Karpas-422 (cell line): ENCODE data around the gene EML3. TPM values are rescaled to one million over a fixed set of nuclear protein-coding genes. Genes with fewer than 3 reads are reported as not detected.

Experiments
- DNase-seq: peaks from one replicate; pipeline ENCODE4 v3.0.0-alpha.2; 2015
- H2AFZ ChIP-seq: fragments of 200-600 bp; sonication (generic); 2 replicates; pipeline ENCODE4 v1.6.1; 2014; ENCODE audit warnings: antibody characterized with exemption, low read length, mixed read lengths
- H3K27ac ChIP-seq: fragments of 200-600 bp; sonication (generic); 2 replicates; pipeline ENCODE4 v1.5.1; 2014; ENCODE audit warnings: mild to moderate bottlenecking, low read length, moderate library complexity
- H3K27me3 ChIP-seq: fragments of 200-600 bp; sonication (generic); 2 replicates; pipeline ENCODE4 v1.6.1; 2014; ENCODE audit warnings: low read length, mixed read lengths
- H3K36me3 ChIP-seq: fragments of 200-600 bp; sonication (generic); 2 replicates; pipeline ENCODE4 v1.6.1; 2014; ENCODE audit warnings: low read length, mixed read lengths; ENCODE audit not compliant: insufficient read depth
- H3K4me1 ChIP-seq: fragments of 200-600 bp; sonication (generic); 2 replicates; pipeline ENCODE4 v1.6.1; 2014; ENCODE audit warnings: mild to moderate bottlenecking, low read length, mixed read lengths
- H3K4me2 ChIP-seq: fragments of 200-600 bp; sonication (generic); 2 replicates; pipeline ENCODE4 v1.6.1; 2014; ENCODE audit warnings: low read length, low read depth, mild to moderate bottlenecking; ENCODE audit not compliant: poor library complexity, severe bottlenecking
- H3K4me3 ChIP-seq: fragments of 200-600 bp; sonication (generic); 2 replicates; pipeline ENCODE4 v1.5.1; 2014; ENCODE audit warnings: mild to moderate bottlenecking, antibody characterized with exemption, low read length, mixed read lengths
- H3K79me2 ChIP-seq: fragments of 200-600 bp; sonication (generic); 2 replicates; pipeline ENCODE4 v1.6.1; 2014; ENCODE audit warnings: mild to moderate bottlenecking, low read length, mixed read lengths
- H3K9ac ChIP-seq: fragments of 200-600 bp; sonication (generic); 2 replicates; pipeline ENCODE4 v1.6.0; 2014; ENCODE audit warnings: low read length
- H3K9me2 ChIP-seq: fragments of 200-600 bp; sonication (generic), shearing (Covaris generic); replicated peaks from 2 replicates; pipeline ENCODE4 v1.6.0; 2014; ENCODE audit warnings: mild to moderate bottlenecking, low read length, moderate library complexity; ENCODE audit not compliant: insufficient read depth
- H3K9me3 ChIP-seq: fragments of 300-700, 200-600 bp; sonication (generic); 2 replicates; pipeline ENCODE4 v1.6.1; 2014; ENCODE audit warnings: low read length, mixed read lengths
- H4K20me1 ChIP-seq: fragments of 200-600 bp; sonication (generic); 2 replicates; pipeline ENCODE4 v1.6.1; 2014; ENCODE audit warnings: mild to moderate bottlenecking, antibody characterized with exemption, low read length, low read depth; ENCODE audit not compliant: insufficient read depth
- total RNA-seq: library from RNA; depleted of rRNA; stranded (reverse); fragments of >200 nt; shearing (Covaris generic); gene quantifications from 2 replicates; pipeline ENCODE4 v1.2.3, GENCODE V29; 2014; ENCODE audit warnings: low replicate concordance

Gene EML3
- total RNA-seq, 1 experiment from 2014 or later, result 21.2 TPM

DNA sequence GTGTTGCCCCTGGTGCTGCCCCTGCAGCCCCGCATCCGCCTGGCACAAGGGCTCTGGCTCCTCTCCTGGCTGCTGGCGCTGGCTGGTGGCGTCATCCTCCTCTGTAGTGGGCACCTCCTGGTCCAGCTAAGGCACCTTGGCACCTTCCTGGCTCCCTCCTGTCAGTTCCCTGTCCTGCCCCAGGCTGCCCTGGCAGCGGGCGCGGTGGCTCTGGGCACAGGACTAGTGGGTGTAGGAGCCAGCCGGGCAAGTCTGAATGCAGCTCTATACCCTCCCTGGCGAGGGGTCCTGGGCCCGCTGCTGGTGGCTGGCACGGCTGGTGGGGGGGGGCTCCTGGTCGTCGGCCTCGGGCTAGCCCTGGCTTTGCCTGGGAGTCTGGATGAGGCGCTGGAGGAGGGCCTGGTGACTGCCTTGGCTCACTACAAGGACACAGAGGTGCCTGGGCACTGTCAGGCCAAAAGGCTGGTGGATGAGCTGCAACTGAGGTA, 760 bp upstream of the EML3 start:
- H3K4me1 ChIP-seq, result peaks cover 17% of the 10 kb centered on the region
- 0 out of 2 replicates have a peak overlapping the region, but pooled peaks have one; percentile 15 for H3K9ac ChIP-seq

DNA sequence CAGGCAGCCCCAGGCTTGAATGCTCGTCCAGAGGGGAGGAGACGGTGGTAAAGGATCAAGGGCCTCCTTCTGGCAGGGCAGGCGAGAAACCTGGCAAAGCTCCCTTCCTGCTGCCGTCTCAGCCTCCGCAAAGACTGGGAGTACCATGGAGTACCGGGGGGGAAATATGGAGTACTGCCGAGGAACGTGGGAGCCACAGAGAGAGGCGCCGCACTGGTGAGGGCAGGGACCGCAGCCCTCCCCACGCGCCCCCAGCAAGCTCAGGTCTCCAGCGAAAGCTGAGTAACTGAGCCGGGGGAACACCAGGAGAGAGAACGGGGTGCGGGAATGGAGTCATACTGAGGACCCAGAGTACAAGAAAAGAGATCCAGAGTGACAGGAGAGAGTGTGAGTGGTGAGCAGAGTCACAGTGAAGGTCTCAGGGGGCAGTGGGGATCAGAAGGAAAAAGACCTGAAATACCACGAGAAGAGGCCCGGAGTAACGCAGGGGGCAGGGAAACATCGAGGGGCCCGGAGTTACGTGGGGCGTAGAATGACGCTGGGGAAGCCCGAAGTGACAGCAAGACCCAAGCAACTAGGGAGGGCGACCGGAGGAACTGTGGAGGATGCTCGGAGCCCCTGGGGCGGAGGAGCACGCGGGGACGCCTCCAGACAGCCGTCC, 740 bp downstream of the EML3 start:
- Histone ChIP-seq H3K9me3 (no peaks in the 10 kb centered on the region), H3K27me3 (no peaks in the 10 kb centered on the region), H3K4me2 (peak overlapping the region; percentile 80), H2AFZ (peak overlapping the region; percentile 99), H4K20me1 (peaks cover 17% of the 10 kb centered on the region; the same call in 1 of the 2 replicates), H3K9me2 (no peaks in the 10 kb centered on the region), H3K9ac (peak overlapping the region; percentile 86), H3K36me3 (0 out of 2 replicates have a peak, but pooled peaks cover 1% of the 10 kb centered on the region), H3K4me1 (peaks cover 32% of the 10 kb centered on the region), H3K4me3 (peak overlapping the region; percentile 87), H3K79me2 (no peaks in the 10 kb centered on the region), H3K27ac (peak overlapping the region; percentile 52)
- peak; percentile 86 for DNase-seq

More for the DNA sequence above, 760 bp upstream of the EML3 start:
- H3K36me3 ChIP-seq, result no peaks in the 10 kb centered on the region
- peak overlapping the region; percentile 15 for H3K4me2 ChIP-seq
- no peaks in the 10 kb centered on the region for H3K27me3 ChIP-seq
- H4K20me1 ChIP-seq, result peaks cover 5% of the 10 kb centered on the region; the same call in 1 of the 2 replicates
- DNase-seq, result no peak
- no peaks in the 10 kb centered on the region for H3K9me3 ChIP-seq
- H2AFZ ChIP-seq, result no peak overlapping the region
- H3K79me2 ChIP-seq, result no peaks in the 10 kb centered on the region
- peak overlapping the region; percentile 87; the same call in 1 of the 2 replicates for H3K4me3 ChIP-seq
- H3K27ac ChIP-seq, result no peak overlapping the region
- no peaks in the 10 kb centered on the region for H3K9me2 ChIP-seq

- H3K9ac ChIP-seq, result peak overlapping the region; percentile 86
- H3K9me2 ChIP-seq, result no peaks in the 10 kb centered on the region
- no peak for DNase-seq
- H3K36me3 ChIP-seq, result peaks cover 6% of the 10 kb centered on the region
- H3K4me2 ChIP-seq, result peak overlapping the region; percentile 80
- 0 out of 2 replicates have a peak overlapping the region, but pooled peaks have one; percentile 99 for H2AFZ ChIP-seq
- H3K27me3 ChIP-seq, result no peaks in the 10 kb centered on the region
- peak overlapping the region; percentile 52; the same call in 1 of the 2 replicates for H3K27ac ChIP-seq
- no peaks in the 10 kb centered on the region for H3K79me2 ChIP-seq
- peak overlapping the region; percentile 87 for H3K4me3 ChIP-seq
- peaks cover 34% of the 10 kb centered on the region for H3K4me1 ChIP-seq
- no peaks in the 10 kb centered on the region for H3K9me3 ChIP-seq
- peaks cover 20% of the 10 kb centered on the region; the same call in 1 of the 2 replicates for H4K20me1 ChIP-seq
These were observed 1.5 kb downstream of the EML3 start for GRCh38 chr11:62610814-62611704.

- H4K20me1 ChIP-seq, result peaks cover 27% of the 10 kb centered on the region; the same call in 1 of the 2 replicates
- no peaks in the 10 kb centered on the region for H3K9me3 ChIP-seq
- no peak for DNase-seq
- no peak overlapping the region for H2AFZ ChIP-seq
- peaks cover 13% of the 10 kb centered on the region for H3K36me3 ChIP-seq
- peak overlapping the region; percentile 80 for H3K4me2 ChIP-seq
- no peak overlapping the region for H3K9ac ChIP-seq
- no peaks in the 10 kb centered on the region for H3K27me3 ChIP-seq
- no peaks in the 10 kb centered on the region for H3K9me2 ChIP-seq
- H3K4me3 ChIP-seq, result no peak overlapping the region
- peaks cover 34% of the 10 kb centered on the region for H3K4me1 ChIP-seq
- H3K27ac ChIP-seq, result no peak overlapping the region
- H3K79me2 ChIP-seq, result no peaks in the 10 kb centered on the region
These were observed 2.2 kb downstream of the EML3 start for GRCh38 chr11:62610403-62610802.

DNA sequence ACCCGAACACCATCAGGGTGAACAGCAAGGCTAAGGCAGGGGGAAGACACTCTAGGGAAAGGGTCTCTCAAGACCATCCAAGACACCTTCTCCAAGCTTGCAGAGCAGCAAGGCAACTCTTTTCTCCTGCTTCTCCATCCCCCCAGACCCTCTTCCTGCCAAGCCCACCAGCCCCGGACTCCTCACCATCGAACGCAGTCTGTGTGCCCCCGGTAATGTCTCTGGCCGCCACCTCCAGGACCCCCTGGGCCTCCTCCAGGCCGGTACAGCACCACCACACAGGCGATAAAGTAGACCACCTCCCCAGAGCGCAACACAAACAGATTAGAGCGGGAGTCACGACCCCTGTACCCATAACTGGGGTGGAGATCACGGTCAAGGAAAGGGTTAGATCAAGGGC, 3.8 kb downstream of the EML3 start:
- Histone ChIP-seq H4K20me1 (peaks cover 28% of the 10 kb centered on the region; the same call in 1 of the 2 replicates), H3K4me2 (no peak overlapping the region), H3K4me1 (peaks cover 34% of the 10 kb centered on the region), H3K9ac (no peak overlapping the region), H3K27me3 (no peaks in the 10 kb centered on the region), H3K27ac (no peak overlapping the region), H3K9me3 (no peaks in the 10 kb centered on the region), H3K79me2 (no peaks in the 10 kb centered on the region), H3K36me3 (peaks cover 14% of the 10 kb centered on the region), H2AFZ (no peak overlapping the region), H3K9me2 (no peaks in the 10 kb centered on the region), H3K4me3 (no peak overlapping the region)
- DNase-seq, result no peak

DNA sequence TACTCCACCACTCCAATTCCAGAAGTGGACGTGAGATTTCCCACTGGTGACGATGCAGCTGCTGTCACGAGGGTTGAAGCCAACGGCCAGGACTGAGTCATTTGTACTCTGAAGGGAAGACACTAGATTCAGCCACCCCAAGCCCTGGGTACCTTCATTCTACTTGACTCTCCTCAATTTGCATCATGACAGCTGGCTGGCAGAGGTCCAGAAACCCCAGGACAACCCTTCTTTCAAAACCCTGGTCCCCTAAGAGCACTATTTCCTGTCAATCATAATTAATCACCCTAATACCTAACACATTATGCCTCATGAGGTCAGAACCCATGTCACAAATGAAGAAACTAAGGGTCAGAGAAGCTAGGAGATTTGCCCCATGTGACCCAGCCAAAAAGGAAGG, 4.9 kb downstream of the EML3 start:
- H3K4me2 ChIP-seq, result peak overlapping the region; percentile 61
- peaks cover 14% of the 10 kb centered on the region for H3K36me3 ChIP-seq
- no peaks in the 10 kb centered on the region for H3K9me3 ChIP-seq
- H3K27me3 ChIP-seq, result no peaks in the 10 kb centered on the region
- H3K79me2 ChIP-seq, result no peaks in the 10 kb centered on the region
- peak overlapping the region; percentile 42 for H3K9ac ChIP-seq
- DNase-seq, result peak; percentile 97
- peaks cover 34% of the 10 kb centered on the region for H3K4me1 ChIP-seq
- peak overlapping the region; percentile 36 for H3K27ac ChIP-seq
- peak overlapping the region; percentile 28; the same call in 1 of the 2 replicates for H3K4me3 ChIP-seq
- peaks cover 28% of the 10 kb centered on the region; the same call in 1 of the 2 replicates for H4K20me1 ChIP-seq
- H3K9me2 ChIP-seq, result no peaks in the 10 kb centered on the region
- no peak overlapping the region for H2AFZ ChIP-seq

DNA sequence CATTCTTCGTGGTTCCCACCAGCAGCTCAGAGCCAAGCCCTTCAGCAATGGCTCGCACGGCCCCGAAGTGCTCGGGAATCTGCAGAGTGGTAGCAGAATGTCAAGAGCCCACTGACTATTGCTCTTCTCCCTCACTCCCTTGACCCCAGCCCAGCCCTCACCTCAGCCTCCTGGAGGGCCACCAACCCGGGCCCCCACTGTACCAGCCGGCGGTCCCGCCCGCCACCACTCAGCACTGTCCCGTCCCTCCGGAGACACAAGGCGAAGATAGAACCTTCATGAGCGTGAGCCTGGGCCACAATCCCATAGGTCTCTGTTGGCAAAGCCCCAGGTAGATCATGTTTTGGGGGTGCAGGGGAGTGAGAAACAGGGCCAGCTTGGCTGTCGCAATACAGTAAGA, 6.7 kb downstream of the EML3 start:
- no peak for DNase-seq
- Histone ChIP-seq H3K36me3 (peaks cover 14% of the 10 kb centered on the region), H3K4me1 (peaks cover 28% of the 10 kb centered on the region), H3K9me2 (no peaks in the 10 kb centered on the region), H3K9ac (no peak overlapping the region), H3K9me3 (no peaks in the 10 kb centered on the region), H4K20me1 (peaks cover 28% of the 10 kb centered on the region; the same call in 1 of the 2 replicates), H3K27me3 (no peaks in the 10 kb centered on the region), H3K4me2 (no peak overlapping the region), H2AFZ (no peak overlapping the region), H3K27ac (no peak overlapping the region), H3K79me2 (peaks cover 7% of the 10 kb centered on the region), H3K4me3 (no peak overlapping the region)

DNA sequence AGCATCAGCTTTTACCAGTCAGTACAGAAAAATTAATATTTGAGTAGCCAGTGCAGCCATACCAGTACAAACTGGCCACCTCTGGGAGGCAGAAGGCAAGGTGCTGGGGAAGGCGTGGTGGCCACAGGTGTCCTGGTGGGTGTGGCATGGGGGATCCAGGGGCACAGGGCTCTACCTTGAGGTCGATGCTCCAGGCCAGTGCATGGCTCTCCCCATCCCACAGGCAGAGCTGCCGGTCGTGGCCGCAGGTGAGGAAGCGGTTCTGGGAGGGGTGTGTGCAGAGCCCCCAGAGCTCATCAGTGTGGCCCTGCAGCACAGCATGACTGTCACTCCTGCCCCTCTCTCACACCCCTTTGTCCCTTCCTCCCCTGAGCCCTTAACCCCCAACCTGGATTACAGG, 7.1 kb downstream of the EML3 start:
- no peaks in the 10 kb centered on the region for H3K9me3 ChIP-seq
- peaks cover 11% of the 10 kb centered on the region for H3K79me2 ChIP-seq
- peaks cover 14% of the 10 kb centered on the region for H3K36me3 ChIP-seq
- no peak overlapping the region for H3K4me3 ChIP-seq
- H3K27ac ChIP-seq, result no peak overlapping the region
- H3K4me1 ChIP-seq, result peaks cover 26% of the 10 kb centered on the region
- H3K27me3 ChIP-seq, result no peaks in the 10 kb centered on the region
- no peak for DNase-seq
- H4K20me1 ChIP-seq, result peaks cover 28% of the 10 kb centered on the region; the same call in 1 of the 2 replicates
- no peaks in the 10 kb centered on the region for H3K9me2 ChIP-seq
- no peak overlapping the region for H2AFZ ChIP-seq
- H3K9ac ChIP-seq, result no peak overlapping the region
- no peak overlapping the region for H3K4me2 ChIP-seq
